ENCODE results near the gene CRABP1.

Gene CRABP1

GRCh38 chr15:78353093-78353492, 12.9 kb downstream of the CRABP1 start:
- no peak for DNase-seq (ENCODE audit: low read depth)
- TF ChIP-seq CTCF (IDR thresholded peaks at IDR 0.05; ENCODE audit: control insufficient read depth, insufficient read depth, low read depth, low read length, missing control alignments): no peak
- no peak overlapping the region for H3K4me3 ChIP-seq (ENCODE audit: control insufficient read depth, low read depth, low read length)

- no peak for TF ChIP-seq CTCF (IDR thresholded peaks at IDR 0.05; ENCODE audit: control insufficient read depth, insufficient read depth, low read depth, low read length, missing control alignments)
- no peak for DNase-seq (ENCODE audit: low read depth)
- no peak overlapping the region for H3K4me3 ChIP-seq (ENCODE audit: control insufficient read depth, low read depth, low read length)
Measured at GRCh38 chr15:78355177-78355576, 15.0 kb downstream of the CRABP1 start.

DNA sequence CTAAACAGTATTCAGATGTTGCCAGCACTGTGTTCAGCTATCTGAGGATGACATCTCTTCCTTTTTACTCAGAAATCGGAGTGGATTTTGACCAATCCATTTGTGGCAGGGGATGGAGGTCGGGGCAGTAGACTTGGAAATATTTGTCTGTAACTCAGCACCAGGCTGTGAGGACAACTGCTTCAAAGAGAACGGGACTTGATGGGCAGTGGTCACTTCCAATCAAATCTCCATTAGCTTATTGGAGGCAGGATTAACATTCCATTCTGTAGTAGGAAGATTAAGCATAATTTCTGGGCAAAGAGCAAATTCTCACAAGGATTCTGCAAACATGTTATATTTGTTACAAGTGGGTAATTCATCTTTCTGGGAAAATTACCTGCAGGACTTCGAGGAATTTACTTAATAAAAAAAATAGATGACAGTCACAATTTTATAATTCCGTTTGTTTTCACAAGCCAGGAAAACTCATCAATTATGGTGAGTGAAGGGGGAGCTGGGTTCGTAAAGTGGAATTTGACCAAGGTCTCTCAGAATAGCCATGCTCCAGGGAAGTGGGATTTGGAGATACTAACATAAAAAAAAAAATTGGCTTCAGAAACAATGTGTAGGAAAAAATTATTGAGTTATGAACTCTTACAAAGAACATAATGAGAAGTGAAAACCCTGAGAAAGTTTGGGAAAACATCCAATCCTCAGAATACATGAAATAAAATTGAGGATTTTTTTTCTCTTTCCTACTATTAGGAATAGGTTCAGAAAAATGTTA, 18.1 kb downstream of the CRABP1 start:
- DNase-seq (ENCODE audit: low read depth): no peak
- no peak overlapping the region for H3K4me3 ChIP-seq (ENCODE audit: control insufficient read depth, low read depth, low read length)
- no peak for TF ChIP-seq CTCF (IDR thresholded peaks at IDR 0.05; ENCODE audit: control insufficient read depth, insufficient read depth, low read depth, low read length, missing control alignments)

GRCh38 chr15:78359041-78359808, 19.1 kb downstream of the CRABP1 start:
- H3K4me3 ChIP-seq (ENCODE audit: control insufficient read depth, low read depth, low read length): no peak overlapping the region
- no peak for TF ChIP-seq CTCF (IDR thresholded peaks at IDR 0.05; ENCODE audit: control insufficient read depth, insufficient read depth, low read depth, low read length, missing control alignments)
- DNase-seq (ENCODE audit: low read depth): no peak

GRCh38 chr15:78360367-78360801, 20.2 kb downstream of the CRABP1 start:
- no peak for DNase-seq (ENCODE audit: low read depth)
- H3K4me3 ChIP-seq (ENCODE audit: control insufficient read depth, low read depth, low read length): no peak overlapping the region
- TF ChIP-seq CTCF (IDR thresholded peaks at IDR 0.05; ENCODE audit: control insufficient read depth, insufficient read depth, low read depth, low read length, missing control alignments): no peak

DNA sequence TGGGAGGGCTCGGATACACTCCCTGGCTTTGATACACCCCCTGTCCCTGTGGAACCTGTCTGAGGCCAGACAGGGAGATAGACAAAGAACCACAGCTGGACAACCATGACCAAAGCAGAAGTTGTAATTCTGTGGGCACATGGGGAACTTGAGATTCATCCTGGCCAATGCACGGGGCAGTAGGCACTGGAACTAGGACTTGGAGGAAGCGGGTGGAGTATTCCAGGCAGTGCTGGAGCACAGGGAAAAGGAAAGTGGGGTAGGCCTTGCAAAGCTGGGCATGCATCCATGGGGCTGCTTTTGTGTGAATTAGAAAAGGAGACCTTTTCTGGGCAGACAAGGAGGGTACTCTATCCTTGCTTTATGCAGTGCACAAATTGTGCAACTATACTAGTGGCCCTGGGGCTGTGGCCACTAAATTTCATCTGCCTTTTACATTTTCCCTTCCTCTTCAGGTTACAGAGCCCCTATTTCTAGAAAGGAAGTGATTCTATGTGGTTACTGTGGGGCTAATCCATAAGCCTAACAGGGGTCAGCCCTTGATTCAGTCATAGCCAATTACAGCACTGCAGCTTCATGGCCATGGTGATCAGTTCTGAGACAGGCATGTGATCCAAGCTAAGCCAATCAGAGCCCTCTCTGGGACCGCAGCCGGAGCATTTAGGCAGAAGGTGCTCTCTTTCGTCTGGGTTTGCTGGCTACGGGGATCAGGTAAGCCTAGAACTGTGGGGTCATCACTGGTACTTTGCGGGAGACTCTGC, 21.0 kb downstream of the CRABP1 start:
- no peak for DNase-seq (ENCODE audit: low read depth)

More for the DNA sequence above, 21.0 kb downstream of the CRABP1 start:
- no peak overlapping the region for H3K4me3 ChIP-seq (ENCODE audit: control insufficient read depth, low read depth, low read length)
- TF ChIP-seq CTCF (IDR thresholded peaks at IDR 0.05; ENCODE audit: control insufficient read depth, insufficient read depth, low read depth, low read length, missing control alignments): no peak
